H1 (cell line): ENCODE data around the gene CENPP. TPM values are rescaled to one million over a fixed set of nuclear protein-coding genes. Genes with fewer than 3 reads are reported as not detected.

Source experiments
- CTCF ChIA-PET: fragments of 300-600 bp; sonication (Branson Sonifier 250); formaldehyde crosslinking; loops from one replicate; lab custom pipeline; 2021; ENCODE audit not compliant: partially characterized antibody; lab: Charles Lee
- POLR2A ChIA-PET: fragments of 300-600 bp; sonication (Branson Sonifier 250); formaldehyde crosslinking; loops from one replicate; lab custom pipeline; 2021; ENCODE audit warnings: inconsistent platforms; ENCODE audit not compliant: partially characterized antibody; lab: Charles Lee
- DNase-seq, 2 experiments: peaks; one replicate each; pipeline versions ENCODE4 v3.0.0 to v3.0.0-alpha.2; 2010 to 2022; ENCODE audit warnings: low spot score in 2 of 2, low read depth in 1 of 2, mixed read lengths in 1 of 2
- FAIRE-seq: peaks from 2 replicates; lab custom pipeline; 2011; peaks lifted over from hg19 to GRCh38; lab: Jason Lieb, UNC
- H2AFZ ChIP-seq: 2 replicates; pipeline ENCODE4 v1.8.1; 2012; ENCODE audit warnings: low read length, inconsistent platforms
- H2AK5ac ChIP-seq: 2 replicates; pipeline ENCODE4 v1.6.1; 2013; ENCODE audit warnings: low read depth, low read length
- H2BK120ac ChIP-seq: replicated peaks from 2 replicates; pipeline ENCODE3; 2013; ENCODE audit warnings: low read depth, low read length, inconsistent platforms
- H2BK12ac ChIP-seq: 2 replicates; pipeline ENCODE4 v1.6.1; 2013; ENCODE audit warnings: low read depth, low read length
- H2BK15ac ChIP-seq: 2 replicates; pipeline ENCODE4 v1.6.1; 2013; ENCODE audit warnings: low read length
- H2BK20ac ChIP-seq: 2 replicates; pipeline ENCODE4 v1.6.1; 2013; ENCODE audit warnings: low read length
- H2BK5ac ChIP-seq: 2 replicates; pipeline ENCODE4 v1.6.1; 2013; ENCODE audit warnings: low read depth, low read length
- H3K14ac ChIP-seq: 2 replicates; pipeline ENCODE4 v1.6.1; 2013; ENCODE audit warnings: inconsistent platforms; ENCODE audit not compliant: insufficient read length
- H3K18ac ChIP-seq: 2 replicates; pipeline ENCODE4 v1.6.1; 2013; ENCODE audit warnings: low read length; ENCODE audit errors: extremely low read depth
- H3K23ac ChIP-seq: 2 replicates; pipeline ENCODE4 v1.6.1; 2013; ENCODE audit warnings: inconsistent platforms; ENCODE audit not compliant: insufficient read length
- H3K23me2 ChIP-seq: 2 replicates; pipeline ENCODE4 v1.6.1; 2013; ENCODE audit warnings: low read depth, low read length
- H3K27ac ChIP-seq: 2 replicates; pipeline ENCODE4 v1.6.1; 2011; ENCODE audit warnings: low read depth, low read length, inconsistent platforms
- H3K27me3 ChIP-seq, 4 experiments: replicated peaks in 1 of 4; 1 replicate in 1 of 4; 2 replicates in 3 of 4; pipeline versions ENCODE4 v1.6.1 to v1.8.1; 2011 to 2013; ENCODE audit warnings: low read length in 3 of 4, mild to moderate bottlenecking in 3 of 4, inconsistent platforms in 2 of 4, mixed read lengths in 2 of 4, moderate library complexity in 1 of 4; ENCODE audit not compliant: control insufficient read depth in 3 of 4, insufficient read depth in 3 of 4; ENCODE audit errors: extremely low read depth in 1 of 4
- H3K36me3 ChIP-seq, 4 experiments: 2 replicates each; pipeline versions ENCODE4 v1.6.1 to v1.8.1; 2011 to 2013; ENCODE audit warnings: mild to moderate bottlenecking in 4 of 4, low read length in 3 of 4, moderate library complexity in 2 of 4, control low read depth in 1 of 4, inconsistent platforms in 1 of 4; ENCODE audit not compliant: insufficient read depth in 4 of 4, control insufficient read depth in 2 of 4
- H3K4ac ChIP-seq: replicated peaks from 2 replicates; pipeline ENCODE3; 2013; ENCODE audit warnings: low read length, low read depth, mixed read lengths, inconsistent platforms; ENCODE audit not compliant: insufficient read length
- H3K4me1 ChIP-seq, 4 experiments: replicated peaks in 1 of 4; 1 replicate in 1 of 4; 2 replicates in 3 of 4; pipeline versions ENCODE4 v1.6.1 to v1.8.1; 2011 to 2013; ENCODE audit warnings: low read length in 3 of 4, inconsistent platforms in 2 of 4, mixed read lengths in 1 of 4; ENCODE audit not compliant: insufficient read depth in 4 of 4, control insufficient read depth in 3 of 4
- H3K4me2 ChIP-seq, 2 experiments: 2 replicates each; pipeline versions ENCODE4 v1.6.1 to v1.8.1; 2011 to 2013; ENCODE audit warnings: low read depth in 2 of 2, low read length in 2 of 2, control low read depth in 1 of 2, inconsistent platforms in 1 of 2, mild to moderate bottlenecking in 1 of 2; ENCODE audit not compliant: insufficient read depth in 1 of 2
- H3K4me3 ChIP-seq, 4 experiments: fragments of 200-600, 300-600 bp in 1 of 4; sonication (generic), shearing (Covaris generic), sonication (Bioruptor Twin) in 1 of 4; 2 replicates each; pipeline versions ENCODE4 v1.5.1 to v1.8.1; 2011 to 2016; ENCODE audit warnings: low read length in 4 of 4, low read depth in 3 of 4, control low read depth in 2 of 4, inconsistent platforms in 2 of 4, mild to moderate bottlenecking in 2 of 4, mixed read lengths in 1 of 4, moderate library complexity in 1 of 4; ENCODE audit not compliant: insufficient read depth in 2 of 4; ENCODE audit errors: extremely low read depth in 1 of 4
- H3K56ac ChIP-seq: replicated peaks from 2 replicates; pipeline ENCODE3; 2013; ENCODE audit warnings: low read depth, mild to moderate bottlenecking, mixed read lengths, low read length, inconsistent platforms; ENCODE audit not compliant: insufficient read length
- H3K79me1 ChIP-seq: 2 replicates; pipeline ENCODE4 v1.6.1; 2013; ENCODE audit warnings: low read depth, low read length, control low read depth
- H3K79me2 ChIP-seq, 2 experiments: 2 replicates each; pipeline versions ENCODE4 v1.6.1 to v1.8.1; 2012 to 2013; ENCODE audit warnings: low read length in 2 of 2, mild to moderate bottlenecking in 2 of 2, inconsistent platforms in 1 of 2; ENCODE audit not compliant: insufficient read depth in 2 of 2, control insufficient read depth in 1 of 2
- H3K9ac ChIP-seq, 4 experiments: replicated peaks in 1 of 4; 1 replicate in 1 of 4; 2 replicates in 3 of 4; pipeline versions ENCODE4 v1.6.1 to v1.8.1; 2011 to 2013; ENCODE audit warnings: low read depth in 3 of 4, low read length in 3 of 4, control low read depth in 2 of 4, mild to moderate bottlenecking in 2 of 4, moderate library complexity in 2 of 4, inconsistent platforms in 1 of 4; ENCODE audit errors: extremely low read depth in 1 of 4
- H3K9me3 ChIP-seq, 2 experiments: 2 replicates each; pipeline versions ENCODE4 v1.6.1 to v1.8.1; 2012 to 2013; ENCODE audit warnings: mild to moderate bottlenecking in 2 of 2, moderate library complexity in 2 of 2, control low read depth in 1 of 2, inconsistent platforms in 1 of 2, low read depth in 1 of 2, low read length in 1 of 2, mixed read lengths in 1 of 2; ENCODE audit not compliant: insufficient read depth in 2 of 2
- H4K20me1 ChIP-seq, 2 experiments: replicated peaks in 1 of 2; 2 replicates each; pipeline versions ENCODE3 to v1.8.1; 2011 to 2013; ENCODE audit warnings: inconsistent platforms in 2 of 2, low read length in 2 of 2, mild to moderate bottlenecking in 1 of 2; ENCODE audit not compliant: insufficient read depth in 2 of 2, control insufficient read depth in 1 of 2
- H4K5ac ChIP-seq: 2 replicates; pipeline ENCODE4 v1.6.1; 2013; ENCODE audit warnings: low read length, low read depth, mixed read lengths, inconsistent platforms; ENCODE audit not compliant: insufficient read length
- H4K8ac ChIP-seq: 2 replicates; pipeline ENCODE4 v1.8.0; 2013; ENCODE audit warnings: mild to moderate bottlenecking, moderate library complexity, low read length, inconsistent platforms; ENCODE audit not compliant: insufficient read depth; ENCODE audit errors: extremely low read depth
- H4K91ac ChIP-seq: replicated peaks from 2 replicates; pipeline ENCODE3; 2013; ENCODE audit warnings: low read length, mixed read lengths, inconsistent platforms; ENCODE audit not compliant: insufficient read length
- ASH2L ChIP-seq: fragments of 200-600, 300-600 bp; sonication (generic); IDR thresholded peaks from one replicate; pipeline ENCODE4 v1.7.1; 2017; ENCODE audit warnings: low read length
- BACH1 ChIP-seq: IDR thresholded peaks from 2 replicates; pipeline ENCODE4 v1.6.1; 2012; ENCODE audit warnings: low read length, improper control_type of control experiment
- BRCA1 ChIP-seq: IDR thresholded peaks from 2 replicates; pipeline ENCODE4 v1.6.1; 2012; ENCODE audit warnings: low read depth, low read length, improper control_type of control experiment
- CHD1 ChIP-seq: IDR thresholded peaks from 2 replicates; pipeline ENCODE4 v1.6.1; 2012; ENCODE audit warnings: low read depth, low read length, improper control_type of control experiment
- EP300 ChIP-seq, 2 experiments: IDR thresholded peaks; 1 replicate in 1 of 2; 2 replicates in 1 of 2; pipeline ENCODE4 v1.6.1; 2011 to 2012; ENCODE audit warnings: low read depth in 2 of 2, low read length in 2 of 2, mild to moderate bottlenecking in 2 of 2, borderline replicate concordance in 1 of 2, inconsistent platforms in 1 of 2, moderate library complexity in 1 of 2
- MAFK ChIP-seq: IDR thresholded peaks from 2 replicates; pipeline ENCODE4 v1.6.1; 2012; ENCODE audit warnings: low read depth, mild to moderate bottlenecking, improper control_type of control experiment, low read length
- PHF8 ChIP-seq: fragments of 200-600 bp; sonication (generic); conservative IDR thresholded peaks from 2 replicates; pipeline ENCODE4 v1.7.1; 2012; ENCODE audit warnings: low read depth, mild to moderate bottlenecking, inconsistent platforms, low read length, moderate library complexity
- SIN3A ChIP-seq, 2 experiments: IDR thresholded peaks in 1 of 2; conservative IDR thresholded peaks in 1 of 2; 2 replicates each; pipeline ENCODE4 v1.6.1; 2011 to 2012; ENCODE audit warnings: low read length in 2 of 2, improper control_type of control experiment in 1 of 2, low read depth in 1 of 2, mild to moderate bottlenecking in 1 of 2
- SIX5 ChIP-seq: IDR thresholded peaks from 2 replicates; pipeline ENCODE4 v1.6.1; 2011; ENCODE audit warnings: mild to moderate bottlenecking, low read depth, low read length
- SP1 ChIP-seq: IDR thresholded peaks from 2 replicates; pipeline ENCODE4 v1.6.1; 2011; ENCODE audit warnings: low read depth, low read length
- SRF ChIP-seq: IDR thresholded peaks from 2 replicates; pipeline ENCODE4 v1.6.1; 2011; ENCODE audit warnings: mild to moderate bottlenecking, low read depth, low read length, moderate library complexity
- TAF1 ChIP-seq: IDR thresholded peaks from 2 replicates; pipeline ENCODE4 v1.6.1; 2011; ENCODE audit warnings: mild to moderate bottlenecking, low read depth, low read length
- YY1 ChIP-seq: IDR thresholded peaks from 2 replicates; pipeline ENCODE4 v1.6.1; 2011; ENCODE audit warnings: low read depth, mild to moderate bottlenecking, low read length
- ZNF274 ChIP-seq: IDR thresholded peaks from 2 replicates; pipeline ENCODE4 v1.7.0; 2012; ENCODE audit warnings: low read length, borderline replicate concordance; ENCODE audit errors: extremely low read depth
- WGBS, 2 experiments: shearing (Covaris generic) in 1 of 2; methylation state at CpG; one replicate each; pipeline versions ENCODE4 v1.1.6 to v1.1.7; 2013 to 2015; ENCODE audit warnings: low lambda C conversion rate in 2 of 2, mixed read lengths in 2 of 2, inconsistent platforms in 1 of 2, low coverage in 1 of 2, missing lambda C conversion rate in 1 of 2; ENCODE audit not compliant: insufficient replicate concordance in 2 of 2, insufficient coverage in 1 of 2, insufficient read length in 1 of 2; ENCODE audit errors: extremely low coverage in 1 of 2, missing lambda C conversion rate in 1 of 2; 5-methylcytosine and 5-hydroxymethylcytosine counted together
- polyA plus RNA-seq, 7 experiments: library from polyadenylated mRNA; depleted of rRNA in 3 of 7; stranded (reverse) in 5 of 7; unstranded in 2 of 7; fragments of >200 nt in 5 of 7; fragments of 200-250 nt in 2 of 7; gene quantifications; 1 replicate in 5 of 7; 2 replicates in 1 of 7; 4 replicates in 1 of 7; pipeline versions ENCODE4 v1.2.1 to v1.2.3, GENCODE V29; 2011 to 2013; ENCODE audit warnings: missing spikeins in 2 of 7, mixed read lengths in 2 of 7
- total RNA-seq: library from RNA; stranded (reverse); fragmentation: NEBNext Ultra II Directional; extraction: Animal tissue kit (Norgen Biotek cat#: 25700); gene quantifications from 2 replicates; pipeline ENCODE4 v1.2.1, GENCODE V29; 2021

The CENPP gene
- total and polyA plus RNA-seq, 2 of the 8 experiments (the other 6 are each of a cell fraction or from before 2014, with no cell fraction given), result 2.7 to 10.8 TPM

- Histone ChIP-seq H2BK5ac (no peak overlapping the region), H3K4me2 (no peak overlapping the region), H2BK20ac (no peak overlapping the region), H3K9ac (no peak overlapping the region), H4K5ac (no peak overlapping the region), H2BK120ac (no peak overlapping the region), H4K91ac (no peak overlapping the region), H2BK15ac (no peak overlapping the region), H2AFZ (no peak overlapping the region), H3K14ac (no peak overlapping the region), H4K8ac (no peak overlapping the region), H3K4ac (no peak overlapping the region), H3K79me2 (peaks cover 21 to 83% of the 10 kb centered on the region in 2 experiments), H2BK12ac (no peak overlapping the region), H3K27me3 (no peaks in the 10 kb centered on the region), H3K18ac (no peak overlapping the region), H3K23me2 (peaks cover 5% of the 10 kb centered on the region), H3K23ac (no peak overlapping the region), H4K20me1 (peaks cover 0 to 2% of the 10 kb centered on the region in 2 experiments), H3K4me1 (peaks cover 0 to 3% (median 2%) of the 10 kb centered on the region in 4 experiments; a peak in 3 of 7 replicates), H2AK5ac (no peak overlapping the region), H3K79me1 (peaks cover 3% of the 10 kb centered on the region), H3K9me3 (no peaks in the 10 kb centered on the region), H3K27ac (no peak overlapping the region), H3K4me3 (no peak overlapping the region), H3K56ac (no peak overlapping the region), H3K36me3 (peaks cover 10 to 58% (median 29%) of the 10 kb centered on the region in 4 experiments)
- WGBS, 2 experiments, result 96% methylated on average over 5 of the region's 5 CpGs; no CpG with 5 or more reads in 1 of the 2 experiments
- POLR2A ChIA-PET, result interaction anchor here (1.0 to 6.3 kb wide), 11 partner anchors 9 to 370 kb away, joined by 3 to 87 read pairs (median 5); partner anchors contain the start of genes CENPP and NOL8
- CTCF ChIA-PET, result no interaction called here
- FAIRE-seq (no peak), DNase-seq (no peak)
- TF ChIP-seq BRCA1, result no peak
- TF ChIP-seq ASH2L, result no peak
- no peak for TF ChIP-seq TAF1
- no peak for TF ChIP-seq MAFK
- TF ChIP-seq YY1, result no peak
- TF ChIP-seq EP300 (IDR thresholded peaks at IDR 0.05; ENCODE audit: borderline replicate concordance in 1 of 2, low read depth in 2 of 2, low read length in 2 of 2), result no peak
- TF ChIP-seq ZNF274, result no peak
- no peak for TF ChIP-seq SRF
- no peak for TF ChIP-seq SP1
- TF ChIP-seq SIN3A (conservative IDR thresholded peaks at IDR 0.05 in 1 of 2, IDR thresholded peaks at IDR 0.05 in 1 of 2; ENCODE audit: low read depth in 1 of 2, low read length in 2 of 2), result no peak
- TF ChIP-seq PHF8, result no peak
- TF ChIP-seq BACH1, result no peak
- no peak for TF ChIP-seq SIX5
- no peak for TF ChIP-seq CHD1
Measured at GRCh38 chr9:92289708-92290390, 35.9 kb upstream of the CENPP start.
